Posterior vena cava (tissue), 2 donors: ENCODE data around the gene PDXDC1. TPM values are rescaled to one million over a fixed set of nuclear protein-coding genes. Genes with fewer than 3 reads are reported as not detected.
"Not testable (repeated sequence)": the region's sequence is repeated elsewhere in the genome, so short reads cannot be mapped to it uniquely, and the experiment has no call there.

ENCODE experiments used
- DNase-seq: peaks from one replicate; pipeline ENCODE4 v3.0.0-alpha.2; 2020; ENCODE audit warnings: low spot score
- intact Hi-C, 2 donors: fragments of 100-400 bp; cut with DNase I; formaldehyde crosslinking; loops; one replicate each; pipeline versions ENCODE4 v1.14.1 to v1.14.2; 2022 to 2023
- total RNA-seq, 2 donors: library from RNA; stranded (reverse); fragmentation: NEBNext Ultra II Directional; extraction: Animal tissue kit (Norgen Biotek cat#: 25700); gene quantifications; one replicate each; pipeline ENCODE4 v1.2.1, GENCODE V29; 2021
- donor health status: DM: yes; HTN: yes; CAD: no.
- donor health status: DM: yes; HTN: yes; CAD: no.

PDXDC1 gene
- total RNA-seq, 2 donors from 2014 or later: 63.9 to 72.9 TPM

GRCh38 chr16:15029749-15030148 is 54.9 kb downstream of the PDXDC1 start:
- DNase-seq, intact Hi-C loops: not testable (repeated sequence)

- no peak for DNase-seq
- intact Hi-C loops: no loop called here
Observed at GRCh38 chr16:15031179-15031578, 56.4 kb downstream of the PDXDC1 start.

GRCh38 chr16:15031586-15031985 is 56.8 kb downstream of the PDXDC1 start:
- DNase-seq: no peak
- intact Hi-C loops: no loop called here

- intact Hi-C loops: no loop called here
- DNase-seq: no peak
Observed at GRCh38 chr16:15032547-15033308, 57.9 kb downstream of the PDXDC1 start.

GRCh38 chr16:15033309-15033707 is 58.5 kb downstream of the PDXDC1 start:
- intact Hi-C loops: no loop called here
- DNase-seq: no peak

- DNase-seq: no peak
- intact Hi-C loops: loop anchor here in 1 of 2 donors (2.0 kb wide), 1 partner anchor 32 kb away; no protein-coding TSS in a partner anchor
Observed at GRCh38 chr16:15034266-15035162, 59.7 kb downstream of the PDXDC1 start.

GRCh38 chr16:15035163-15035729 is 60.4 kb downstream of the PDXDC1 start:
- intact Hi-C loops: loop anchor here in 1 of 2 donors (2.0 kb wide), 1 partner anchor 32 kb away; no protein-coding TSS in a partner anchor
- DNase-seq: peak; percentile 72

- intact Hi-C loops: no loop called here
- no peak for DNase-seq
Observed at GRCh38 chr16:15037003-15037402, 62.2 kb downstream of the PDXDC1 start.

GRCh38 chr16:15037745-15038144 is 62.9 kb downstream of the PDXDC1 start:
- intact Hi-C loops: no loop called here
- DNase-seq: no peak

GRCh38 chr16:15038689-15039088 is 63.9 kb downstream of the PDXDC1 start:
- intact Hi-C loops: no loop called here
- DNase-seq: no peak

- peak; percentile 97 for DNase-seq
- intact Hi-C loops: no loop called here
Observed at GRCh38 chr16:15041271-15042004, 66.6 kb downstream of the PDXDC1 start.

- intact Hi-C loops: no loop called here
Observed at GRCh38 chr16:15043344-15043743, 68.5 kb downstream of the PDXDC1 start.

GRCh38 chr16:15044286-15044685 is 69.5 kb downstream of the PDXDC1 start:
- no peak for DNase-seq
- intact Hi-C loops: no loop called here

More at GRCh38 chr16:15043344-15043743, 68.5 kb downstream of the PDXDC1 start:
- DNase-seq: no peak

GRCh38 chr16:15045270-15045669 is 70.4 kb downstream of the PDXDC1 start:
- DNase-seq, intact Hi-C loops: not testable (repeated sequence)

- intact Hi-C loops: no loop called here
- DNase-seq: no peak
Observed at GRCh38 chr16:15046692-15047376, 72.0 kb downstream of the PDXDC1 start.

GRCh38 chr16:15049581-15050180 is 74.9 kb downstream of the PDXDC1 start:
- intact Hi-C loops: no loop called here
- no peak for DNase-seq

GRCh38 chr16:15050440-15050839 is 75.6 kb downstream of the PDXDC1 start:
- DNase-seq, intact Hi-C loops: not testable (repeated sequence)

- intact Hi-C loops: no loop called here
- DNase-seq: no peak
Observed at GRCh38 chr16:15051387-15051951, 76.6 kb downstream of the PDXDC1 start.
